OCI-LY7 (cell line): ENCODE measurements around the gene RNU6-9. TPM values are rescaled to one million over a fixed set of nuclear protein-coding genes. Genes with fewer than 3 reads are reported as not detected.

ENCODE experiments used
- BruUV-seq: library from RNA; stranded (reverse); fragments of 400-500 nt; replicated peaks from 2 replicates; lab custom pipeline; 2021; lab: Mats Ljungman, UMichigan
- CTCF ChIA-PET: fragments of 300-600 bp; sonication (Branson Sonifier 250); formaldehyde crosslinking; loops from one replicate; lab custom pipeline; 2022; ENCODE audit warnings: antibody characterized with exemption; ENCODE audit not compliant: unreplicated experiment; lab: Charles Lee
- POLR2A ChIA-PET: fragments of 300-600 bp; sonication (Branson Sonifier 250); formaldehyde crosslinking; loops from one replicate; lab custom pipeline; 2022; ENCODE audit warnings: antibody characterized with exemption; lab: Charles Lee
- DNase-seq: peaks from one replicate; pipeline ENCODE4 v3.0.0-alpha.2; 2015; ENCODE audit warnings: low spot score
- H2AFZ ChIP-seq: fragments of 200-600 bp; sonication (generic), shearing (Covaris generic); 2 replicates; pipeline ENCODE4 v1.6.1; 2014; ENCODE audit warnings: mild to moderate bottlenecking, antibody characterized with exemption, low read length, moderate library complexity
- H3K27ac ChIP-seq: fragments of 200-600 bp; sonication (generic); 2 replicates; pipeline ENCODE4 v1.5.1; 2014; ENCODE audit warnings: mixed run types, low read depth, mild to moderate bottlenecking, moderate library complexity, low read length, inconsistent platforms; ENCODE audit not compliant: poor library complexity, severe bottlenecking
- H3K36me3 ChIP-seq: fragments of 200-600 bp; sonication (generic); 2 replicates; pipeline ENCODE4 v1.6.1; 2014; ENCODE audit warnings: mild to moderate bottlenecking, antibody characterized with exemption, low read length, moderate library complexity, mixed read lengths; ENCODE audit not compliant: insufficient read depth
- H3K4me1 ChIP-seq: fragments of 200-600 bp; sonication (generic); 2 replicates; pipeline ENCODE4 v1.5.1; 2014; ENCODE audit warnings: mild to moderate bottlenecking, low read length; ENCODE audit not compliant: insufficient read depth, poor library complexity, severe bottlenecking
- H3K4me2 ChIP-seq: fragments of 200-600 bp; sonication (generic); 2 replicates; pipeline ENCODE4 v1.6.1; 2014; ENCODE audit warnings: mild to moderate bottlenecking, low read length
- H3K4me3 ChIP-seq: fragments of 200-600 bp; sonication (generic); 2 replicates; pipeline ENCODE4 v1.5.1; 2014; ENCODE audit warnings: mild to moderate bottlenecking, low read depth, low read length; ENCODE audit not compliant: poor library complexity, severe bottlenecking
- H3K79me2 ChIP-seq: fragments of 200-600 bp; sonication (generic); 2 replicates; pipeline ENCODE4 v1.6.1; 2016; ENCODE audit warnings: low read depth, mild to moderate bottlenecking, low read length, moderate library complexity, mixed read lengths; ENCODE audit not compliant: insufficient read depth
- H3K9me2 ChIP-seq: fragments of 200-600 bp; sonication (generic); 2 replicates; pipeline ENCODE4 v1.6.1; 2016; ENCODE audit warnings: mild to moderate bottlenecking, low read length, mixed read lengths; ENCODE audit not compliant: insufficient read depth
- H3K9me3 ChIP-seq: fragments of 200-600 bp; sonication (generic); 2 replicates; pipeline ENCODE4 v1.6.1; 2014; ENCODE audit warnings: mild to moderate bottlenecking, mixed run types, low read length, mixed read lengths
- H4K20me1 ChIP-seq: fragments of 200-600 bp; sonication (generic); 2 replicates; pipeline ENCODE4 v1.6.1; 2014; ENCODE audit warnings: mild to moderate bottlenecking, antibody characterized with exemption, low read length, moderate library complexity, mixed read lengths; ENCODE audit not compliant: insufficient read depth
- EZH2phosphoT487 ChIP-seq: fragments of 200-600 bp; sonication (generic); IDR thresholded peaks from 2 replicates; pipeline ENCODE4 v1.6.1; 2018; ENCODE audit warnings: low read depth, borderline replicate concordance, mild to moderate bottlenecking, mixed run types, antibody characterized with exemption, low read length, moderate library complexity, mixed read lengths
- intact Hi-C: fragments of 100-400 bp; cut with micrococcal nuclease; formaldehyde crosslinking; loops from one replicate; pipeline ENCODE4 v1.10.0; 2022; ENCODE audit not compliant: unreplicated experiment
- total RNA-seq, 2 experiments: library from RNA; depleted of rRNA in 1 of 2; stranded (reverse); fragments of >200 nt in 1 of 2; shearing (Covaris generic) in 1 of 2; gene quantifications; 2 replicates each; pipeline ENCODE4 v1.2.3, GENCODE V29; 2014 to 2022
- TF ChIP-seq, protein P1 (sequence below): fragments of 200-600 bp; sonication (generic); conservative IDR thresholded peaks from 2 replicates; pipeline ENCODE4 v1.5.1; 2014; ENCODE audit warnings: mild to moderate bottlenecking, antibody characterized with exemption, low read length, moderate library complexity, mixed read lengths

The RNU6-9 gene
- total RNA-seq, 2 experiments from 2014 or later: not detected

DNA sequence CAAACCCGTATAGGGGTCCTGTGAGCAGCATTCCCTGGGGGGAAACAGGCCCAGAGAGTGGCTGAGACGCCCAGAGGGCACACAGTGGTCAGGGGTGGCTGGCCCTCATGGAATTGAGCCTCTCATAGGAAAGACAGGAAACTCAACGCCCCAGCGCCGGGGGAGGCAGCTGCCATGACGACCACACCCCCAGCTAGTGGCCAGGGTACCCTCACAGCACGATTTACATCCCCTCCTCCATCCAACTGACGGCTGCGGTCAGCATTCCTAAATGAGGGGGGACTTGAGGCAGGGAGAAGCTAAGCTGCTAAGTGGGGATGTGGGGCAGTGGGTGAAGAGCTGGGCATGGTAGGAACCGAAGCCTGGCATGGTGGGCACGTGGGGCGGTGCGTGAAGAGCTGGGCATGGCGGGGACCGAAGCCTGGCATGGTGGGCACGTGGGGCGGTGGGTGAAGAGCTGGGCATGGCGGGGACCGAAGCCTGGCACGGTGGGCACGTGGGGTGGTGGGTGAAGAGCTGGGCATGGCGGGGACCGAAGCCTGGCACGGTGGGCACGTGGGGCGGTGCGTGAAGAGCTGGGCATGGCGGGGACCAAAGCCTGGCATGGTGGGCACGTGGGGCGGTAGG, 10.3 kb upstream of the RNU6-9 start:
- no peaks in the 10 kb centered on the region for H3K79me2 ChIP-seq
- no peaks in the 10 kb centered on the region for H3K4me1 ChIP-seq
- ChIA-PET CTCF (interaction anchor here (0.5 kb wide), 1 partner anchor 279 kb away, joined by 3 read pairs; no protein-coding TSS in a partner anchor), POLR2A (no interaction called here)
- BruUV-seq: no TSS peak
- intact Hi-C loops: no loop called here
- peaks cover 47% of the 10 kb centered on the region for H3K36me3 ChIP-seq
- H4K20me1 ChIP-seq: no peaks in the 10 kb centered on the region
- no peak overlapping the region for H3K4me3 ChIP-seq
- TF ChIP-seq, protein P1, sequence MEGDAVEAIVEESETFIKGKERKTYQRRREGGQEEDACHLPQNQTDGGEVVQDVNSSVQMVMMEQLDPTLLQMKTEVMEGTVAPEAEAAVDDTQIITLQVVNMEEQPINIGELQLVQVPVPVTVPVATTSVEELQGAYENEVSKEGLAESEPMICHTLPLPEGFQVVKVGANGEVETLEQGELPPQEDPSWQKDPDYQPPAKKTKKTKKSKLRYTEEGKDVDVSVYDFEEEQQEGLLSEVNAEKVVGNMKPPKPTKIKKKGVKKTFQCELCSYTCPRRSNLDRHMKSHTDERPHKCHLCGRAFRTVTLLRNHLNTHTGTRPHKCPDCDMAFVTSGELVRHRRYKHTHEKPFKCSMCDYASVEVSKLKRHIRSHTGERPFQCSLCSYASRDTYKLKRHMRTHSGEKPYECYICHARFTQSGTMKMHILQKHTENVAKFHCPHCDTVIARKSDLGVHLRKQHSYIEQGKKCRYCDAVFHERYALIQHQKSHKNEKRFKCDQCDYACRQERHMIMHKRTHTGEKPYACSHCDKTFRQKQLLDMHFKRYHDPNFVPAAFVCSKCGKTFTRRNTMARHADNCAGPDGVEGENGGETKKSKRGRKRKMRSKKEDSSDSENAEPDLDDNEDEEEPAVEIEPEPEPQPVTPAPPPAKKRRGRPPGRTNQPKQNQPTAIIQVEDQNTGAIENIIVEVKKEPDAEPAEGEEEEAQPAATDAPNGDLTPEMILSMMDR: no peak
- TF ChIP-seq EZH2phosphoT487: no peak
- H3K4me2 ChIP-seq: no peak overlapping the region
- H3K27ac ChIP-seq: no peak overlapping the region
- no peak overlapping the region for H2AFZ ChIP-seq
- DNase-seq: no peak
- no peaks in the 10 kb centered on the region for H3K9me2 ChIP-seq
- H3K9me3 ChIP-seq: no peaks in the 10 kb centered on the region

DNA sequence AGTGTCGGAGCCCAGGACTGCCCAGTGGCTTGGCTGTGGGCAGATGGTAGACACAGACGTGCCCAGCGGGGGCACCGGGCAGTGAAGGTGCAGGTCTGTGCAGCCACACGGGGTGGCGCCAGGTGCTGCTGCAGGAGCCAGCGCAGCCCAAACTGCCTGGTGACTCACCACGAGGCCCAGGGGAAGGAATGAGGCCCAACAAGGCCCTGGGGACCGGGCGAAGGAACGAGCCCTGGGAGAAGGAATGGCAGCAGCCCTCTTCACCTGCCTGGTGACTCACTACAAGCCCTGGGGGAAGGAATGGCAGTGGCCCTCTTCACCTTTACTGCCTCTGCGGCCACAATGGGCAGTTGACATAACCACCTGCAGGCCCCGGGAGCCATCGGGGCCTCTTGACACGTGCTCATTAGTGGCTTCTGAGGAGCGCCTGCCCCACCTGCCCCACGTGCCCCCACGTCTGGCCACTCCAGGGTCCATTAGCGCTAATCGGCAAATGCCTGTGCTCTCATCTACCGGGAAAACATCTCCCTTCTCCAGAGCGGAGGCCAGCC, 9.5 kb upstream of the RNU6-9 start:
- H2AFZ ChIP-seq: no peak overlapping the region
- POLR2A ChIA-PET: no interaction called here
- peaks cover 52% of the 10 kb centered on the region for H3K36me3 ChIP-seq
- no TSS peak for BruUV-seq
- no peaks in the 10 kb centered on the region for H3K4me1 ChIP-seq
- H3K9me3 ChIP-seq: no peaks in the 10 kb centered on the region
- intact Hi-C loops: no loop called here
- no peaks in the 10 kb centered on the region for H4K20me1 ChIP-seq
- H3K9me2 ChIP-seq: no peaks in the 10 kb centered on the region
- CTCF ChIA-PET: no interaction called here
- TF ChIP-seq, protein P1: no peak
- TF ChIP-seq EZH2phosphoT487: no peak
- H3K27ac ChIP-seq: no peak overlapping the region
- DNase-seq: no peak
- H3K4me2 ChIP-seq: no peak overlapping the region
- no peak overlapping the region for H3K4me3 ChIP-seq
- H3K79me2 ChIP-seq: no peaks in the 10 kb centered on the region

DNA sequence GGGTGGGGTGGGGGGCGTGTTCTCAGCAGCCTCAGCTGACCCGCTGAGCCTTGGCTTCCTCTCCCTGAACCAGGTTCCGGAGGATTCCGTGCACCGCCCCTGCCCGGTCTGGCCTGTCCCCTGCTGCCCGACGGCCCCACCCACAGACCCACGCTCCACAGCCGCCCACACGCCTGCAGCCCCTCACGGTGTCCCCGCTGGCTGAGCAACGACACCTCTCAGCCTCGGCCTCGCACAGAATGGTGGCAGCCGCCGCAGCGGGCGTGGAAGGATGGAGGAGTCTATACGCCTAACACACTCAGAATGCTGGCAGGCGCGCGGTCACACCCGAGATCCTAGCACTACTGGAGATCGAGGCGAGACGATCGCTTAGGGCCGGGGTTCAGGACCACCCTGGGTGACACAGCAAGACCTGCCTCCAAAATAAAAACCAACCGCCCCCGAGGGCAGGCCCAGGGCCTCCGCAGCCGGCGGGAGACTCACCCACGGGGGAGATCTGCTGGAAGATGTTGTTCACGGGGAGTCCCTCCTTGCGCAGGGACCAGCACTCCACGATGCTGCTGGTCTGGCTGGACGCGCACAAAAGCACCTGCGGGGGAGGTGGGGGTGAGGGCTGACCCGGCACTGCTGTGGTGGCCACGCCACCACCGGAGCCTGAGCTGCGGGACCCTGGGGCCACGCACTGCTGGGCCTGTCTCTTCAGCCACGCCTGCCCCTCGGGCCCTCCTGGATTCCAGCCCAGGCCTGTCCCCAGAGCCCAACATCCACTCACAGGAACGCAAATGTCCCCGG, 8.7 kb upstream of the RNU6-9 start:
- Histone ChIP-seq H4K20me1 (no peaks in the 10 kb centered on the region), H3K79me2 (no peaks in the 10 kb centered on the region), H3K9me2 (no peaks in the 10 kb centered on the region), H3K4me3 (no peak overlapping the region), H3K4me1 (no peaks in the 10 kb centered on the region), H3K4me2 (no peak overlapping the region), H3K36me3 (peaks cover 52% of the 10 kb centered on the region), H2AFZ (no peak overlapping the region), H3K27ac (no peak overlapping the region), H3K9me3 (no peaks in the 10 kb centered on the region)
- intact Hi-C loops: no loop called here
- TF ChIP-seq, protein P1: no peak
- TF ChIP-seq EZH2phosphoT487: no peak
- no peak for DNase-seq
- POLR2A ChIA-PET: no interaction called here
- CTCF ChIA-PET: no interaction called here
- no TSS peak for BruUV-seq
